ENCODE data around the gene SUPT7L.
"Not testable (repeated sequence)": the region's sequence is repeated elsewhere in the genome, so short reads cannot be mapped to it uniquely, and the experiment has no call there.

The SUPT7L gene

DNA sequence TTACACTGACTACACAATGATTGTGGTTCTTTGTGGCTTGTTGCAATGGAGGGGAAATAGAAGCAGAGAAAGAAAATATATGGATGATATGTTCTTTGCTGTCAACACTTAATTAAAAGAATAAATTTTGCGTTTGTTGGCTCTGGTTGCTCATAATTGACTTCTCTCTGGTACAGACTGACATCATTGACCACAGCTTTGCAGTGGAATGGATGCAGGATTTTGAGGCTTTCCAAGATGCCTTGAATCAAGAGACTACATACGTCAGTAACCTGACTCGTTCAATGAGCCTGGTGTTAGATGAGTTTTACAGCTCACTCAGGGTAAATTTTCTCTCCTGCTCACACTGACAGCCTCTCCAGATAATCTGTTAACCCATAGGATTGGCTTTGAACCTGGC lies 24.7 kb downstream of the SUPT7L start:
- DNase-seq (ENCODE audit: low spot score) = peak; percentile 68
- FAIRE-seq = peak; percentile 60

- FAIRE-seq = peak; percentile 92
- DNase-seq (ENCODE audit: low spot score) = peak; percentile 89
Observed at GRCh38 chr2:27638037-27638637, 25.3 kb downstream of the SUPT7L start.

- DNase-seq (ENCODE audit: low spot score) (no peak), FAIRE-seq (no peak)
Observed at GRCh38 chr2:27636766-27637165, 26.6 kb downstream of the SUPT7L start.

- DNase-seq (ENCODE audit: low spot score) (no peak), FAIRE-seq (no peak)
Observed at GRCh38 chr2:27634291-27634690, 29.1 kb downstream of the SUPT7L start.

DNA sequence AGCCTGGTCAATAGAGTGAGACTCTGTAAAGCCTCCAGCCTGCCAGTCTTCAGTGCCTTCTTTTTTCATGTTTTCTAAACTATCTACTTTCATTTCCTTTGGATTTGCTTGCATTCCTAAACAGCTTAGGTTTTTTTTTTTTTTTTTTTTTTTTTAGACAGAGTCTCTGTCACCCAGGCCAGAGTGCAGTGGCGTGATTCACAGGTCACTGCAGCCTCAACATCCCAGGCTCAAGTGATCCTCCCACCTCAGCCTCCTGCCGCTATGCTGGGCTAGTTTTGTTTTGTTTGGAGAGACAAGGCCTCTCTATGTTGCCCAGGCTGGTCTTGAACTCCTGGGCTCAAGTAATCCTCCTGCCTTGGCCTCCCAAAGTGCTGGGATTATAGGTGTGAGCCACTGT lies 33.2 kb downstream of the SUPT7L start:
- not testable (repeated sequence) for FAIRE-seq; DNase-seq (ENCODE audit: low spot score)

DNA sequence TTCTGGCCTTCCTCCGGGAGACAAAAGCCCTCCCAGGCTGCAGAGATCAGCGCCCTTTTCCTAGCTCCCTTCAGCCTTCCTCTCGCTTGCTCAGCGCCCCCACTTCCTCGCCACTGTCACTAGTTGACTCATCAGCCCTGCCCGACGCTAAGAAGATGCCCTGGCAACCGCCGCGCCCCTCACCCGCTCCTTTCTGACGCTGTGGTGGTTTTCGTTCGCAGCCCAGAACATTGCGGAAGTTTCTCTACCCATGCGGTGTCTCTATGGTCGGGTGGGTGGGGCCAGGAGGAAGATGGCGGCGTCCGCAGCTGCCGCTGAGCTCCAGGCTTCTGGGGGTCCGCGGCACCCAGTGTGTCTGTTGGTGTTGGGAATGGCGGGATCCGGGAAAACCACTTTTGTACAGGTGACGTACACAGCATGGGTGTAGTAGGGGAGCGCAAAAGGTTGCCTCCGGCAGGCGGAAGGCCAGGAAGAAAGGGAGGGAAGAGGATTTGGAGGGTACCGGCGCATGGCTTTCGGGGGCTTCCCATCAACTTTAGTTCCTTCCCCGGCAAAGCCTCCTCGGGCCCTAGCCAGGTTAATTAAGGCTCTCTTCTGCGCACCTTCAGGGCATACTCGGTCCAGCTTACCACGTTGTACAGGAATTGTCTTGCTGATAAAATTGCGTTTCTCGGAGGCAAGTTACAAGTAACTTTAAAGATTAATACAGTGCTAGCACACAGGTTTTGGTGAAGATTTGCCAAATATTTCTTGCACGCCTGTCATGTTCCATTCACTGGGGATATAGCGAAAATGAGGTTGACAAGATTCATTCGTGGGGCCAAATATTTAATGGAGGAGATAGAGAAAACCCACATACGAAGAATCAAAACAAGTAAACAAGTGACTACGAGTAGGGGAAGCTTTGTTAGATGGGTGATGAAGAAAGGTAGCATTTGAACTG lies 34.4 kb downstream of the SUPT7L start, which contains the start of the genes CCDC121 and GPN1:
CCDC121 (minus strand) TSS at position 246 of the 943 bp plus-strand sequence. CDS start 1,213 bp downstream, outside the sequence.
GPN1 (plus strand) TSS at position 284 of the 943 bp plus-strand sequence; CDS start at position 293, 9 bp downstream.
- peak; percentile 65 for FAIRE-seq
- peak; percentile 94 for DNase-seq (ENCODE audit: low spot score)

DNA sequence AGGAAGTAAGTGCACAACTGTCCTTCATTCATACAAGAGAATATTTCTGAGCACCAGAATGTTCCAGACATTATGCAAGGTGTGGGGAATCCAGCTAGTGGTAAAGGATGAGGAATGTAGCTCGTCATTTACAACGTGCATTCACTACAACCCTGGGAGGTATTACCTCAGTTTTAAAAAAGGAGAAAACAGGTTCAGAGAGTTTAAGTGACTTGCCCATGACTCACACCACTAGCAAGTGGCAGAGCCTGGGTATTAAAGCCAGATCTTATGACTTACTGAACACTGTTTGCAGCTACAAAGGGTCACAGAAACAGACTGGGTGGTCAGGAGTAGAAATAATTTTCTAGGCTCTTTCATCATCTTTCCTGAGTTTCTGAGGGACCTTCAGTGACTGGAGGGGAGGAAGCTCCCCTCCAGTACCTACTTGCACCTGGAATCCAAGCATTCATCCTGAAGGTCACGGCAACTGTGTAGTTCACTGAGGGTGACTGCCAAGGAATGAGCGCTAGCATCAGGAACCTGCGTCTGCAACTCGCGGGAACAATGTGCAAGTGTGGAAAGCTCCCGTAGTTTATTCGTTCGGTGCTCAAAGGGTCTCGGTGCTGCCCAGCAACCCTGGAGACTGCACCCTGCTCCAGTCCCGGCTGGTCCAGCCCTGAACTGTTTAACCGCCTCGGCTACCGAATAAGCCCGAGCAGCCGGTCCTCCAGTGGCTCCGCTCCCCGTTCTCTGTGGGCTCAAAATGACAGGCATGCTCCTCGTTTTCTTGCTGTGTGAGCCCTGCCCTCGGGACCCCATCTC lies 35.2 kb downstream of the SUPT7L start:
- FAIRE-seq = peak; percentile 84

GRCh38 chr2:27626921-27627320 lies 36.5 kb downstream of the SUPT7L start:
- DNase-seq (ENCODE audit: low spot score); FAIRE-seq: not testable (repeated sequence)

More for the DNA sequence above, 35.2 kb downstream of the SUPT7L start:
- DNase-seq (ENCODE audit: low spot score) = peak; percentile 98

- not testable (repeated sequence) for FAIRE-seq; DNase-seq (ENCODE audit: low spot score)
Observed at GRCh38 chr2:27626323-27626722, 37.1 kb downstream of the SUPT7L start.

- DNase-seq (ENCODE audit: low spot score) = no peak
- no peak for FAIRE-seq
Observed at GRCh38 chr2:27624943-27625342, 38.5 kb downstream of the SUPT7L start.

- DNase-seq (ENCODE audit: low spot score) (peak; percentile 89), FAIRE-seq (peak; percentile 61)
Observed at GRCh38 chr2:27622921-27623384, 40.5 kb downstream of the SUPT7L start.

- DNase-seq (ENCODE audit: low spot score) = no peak
- FAIRE-seq = no peak
Observed at GRCh38 chr2:27621524-27621923, 41.9 kb downstream of the SUPT7L start.

GRCh38 chr2:27615316-27615715 lies 48.1 kb downstream of the SUPT7L start:
- no peak for FAIRE-seq
- DNase-seq (ENCODE audit: low spot score) = no peak

- no peak for FAIRE-seq
- no peak for DNase-seq (ENCODE audit: low spot score)
Observed at GRCh38 chr2:27613985-27614384, 49.4 kb downstream of the SUPT7L start.

GRCh38 chr2:27606611-27607010 lies 56.8 kb downstream of the SUPT7L start:
- no peak for FAIRE-seq

More at GRCh38 chr2:27606611-27607010, 56.8 kb downstream of the SUPT7L start:
- no peak for DNase-seq (ENCODE audit: low spot score)

Measured in RCC 7860 (cell line).